IMR-90 (cell line): Measurements from ENCODE around the gene KRT83. TPM values are rescaled to one million over a fixed set of nuclear protein-coding genes. Genes with fewer than 3 reads are reported as not detected.

ENCODE experiments used
- ATAC-seq: fragments of 200-7000 bp; cut with Tn5 transposase; 2 replicates; pipeline ENCODE4 v1.9.1; 2020; ENCODE audit warnings: low read depth, mild to moderate bottlenecking, moderate library complexity
- BruUV-seq: library from RNA; stranded (reverse); fragments of 400-500 nt; replicated peaks from 2 replicates; lab custom pipeline; 2021; lab: Mats Ljungman, UMichigan
- CTCF ChIA-PET: fragments of 300-600 bp; formaldehyde crosslinking; extraction: SDS; loops from one replicate; lab custom pipeline; 2021; ENCODE audit warnings: antibody characterized with exemption; lab: Yijun Ruan, JAX
- POLR2A ChIA-PET: fragments of 300-600 bp; sonication (Branson Sonifier 250); formaldehyde crosslinking; loops from one replicate; lab custom pipeline; 2022; ENCODE audit warnings: antibody characterized with exemption; ENCODE audit not compliant: unreplicated experiment; lab: Charles Lee
- DNase-seq: peaks from one replicate; pipeline ENCODE4 v3.0.0; 2013
- H2AFZ ChIP-seq: replicated peaks from 2 replicates; pipeline ENCODE3; 2013; ENCODE audit warnings: low read length, mild to moderate bottlenecking; ENCODE audit not compliant: poor library complexity
- H2AK5ac ChIP-seq: 2 replicates; pipeline ENCODE4 v1.6.1; 2013; ENCODE audit warnings: low read depth, low read length, inconsistent platforms
- H2AK9ac ChIP-seq: replicated peaks from 2 replicates; pipeline ENCODE3; 2013; ENCODE audit warnings: mild to moderate bottlenecking, low read depth, low read length, moderate library complexity; ENCODE audit not compliant: poor library complexity
- H2BK120ac ChIP-seq: 2 replicates; pipeline ENCODE4 v1.6.1; 2013; ENCODE audit warnings: low read depth, low read length, inconsistent platforms
- H2BK15ac ChIP-seq: 3 replicates; pipeline ENCODE4 v1.6.1; 2013; ENCODE audit warnings: low read depth, low read length, inconsistent platforms
- H2BK20ac ChIP-seq: 2 replicates; pipeline ENCODE4 v1.6.1; 2013; ENCODE audit warnings: low read depth, mild to moderate bottlenecking, inconsistent platforms, low read length, moderate library complexity
- H2BK5ac ChIP-seq: 2 replicates; pipeline ENCODE4 v1.6.1; 2013; ENCODE audit warnings: mild to moderate bottlenecking, low read depth, low read length, inconsistent platforms; ENCODE audit not compliant: poor library complexity, severe bottlenecking
- H3K14ac ChIP-seq: replicated peaks from 2 replicates; pipeline ENCODE4 v1.6.1; 2013; ENCODE audit warnings: low read depth, low read length, inconsistent platforms
- H3K18ac ChIP-seq: 2 replicates; pipeline ENCODE4 v1.6.1; 2013; ENCODE audit warnings: low read depth, low read length, control low read depth
- H3K23ac ChIP-seq: 2 replicates; pipeline ENCODE4 v1.6.1; 2013; ENCODE audit warnings: low read depth, low read length, inconsistent platforms
- H3K27ac ChIP-seq: 2 replicates; pipeline ENCODE4 v1.5.1; 2013; ENCODE audit warnings: mild to moderate bottlenecking, control low read depth, low read length; ENCODE audit not compliant: insufficient read depth
- H3K27me3 ChIP-seq: 2 replicates; pipeline ENCODE4 v1.6.1; 2013; ENCODE audit warnings: low read length; ENCODE audit not compliant: control insufficient read depth, insufficient read depth
- H3K36me3 ChIP-seq: 2 replicates; pipeline ENCODE4 v1.6.1; 2013; ENCODE audit warnings: low read length, mixed read lengths; ENCODE audit not compliant: control insufficient read depth, insufficient read depth
- H3K4ac ChIP-seq: 2 replicates; pipeline ENCODE4 v1.6.1; 2013; ENCODE audit warnings: low read depth, low read length, inconsistent platforms
- H3K4me1 ChIP-seq: 2 replicates; pipeline ENCODE4 v1.6.1; 2013; ENCODE audit warnings: low read length, mixed read lengths; ENCODE audit not compliant: control insufficient read depth, insufficient read depth
- H3K4me2 ChIP-seq: 2 replicates; pipeline ENCODE4 v1.6.1; 2013; ENCODE audit warnings: low read depth, mild to moderate bottlenecking, control low read depth, low read length, moderate library complexity
- H3K4me3 ChIP-seq: 2 replicates; pipeline ENCODE4 v1.5.1; 2013; ENCODE audit warnings: low read depth, mild to moderate bottlenecking, control low read depth, low read length, moderate library complexity; ENCODE audit not compliant: insufficient read depth
- H3K56ac ChIP-seq: 2 replicates; pipeline ENCODE4 v1.6.1; 2013; ENCODE audit warnings: low read length, inconsistent platforms; ENCODE audit not compliant: insufficient read depth; ENCODE audit errors: extremely low read depth
- H3K79me1 ChIP-seq, 2 experiments: 2 replicates each; pipeline ENCODE4 v1.6.1; 2013; ENCODE audit warnings: low read length in 2 of 2, inconsistent platforms in 1 of 2, low read depth in 1 of 2
- H3K9ac ChIP-seq: 2 replicates; pipeline ENCODE4 v1.6.1; 2013; ENCODE audit warnings: low read depth, low read length, control low read depth
- H3K9me1 ChIP-seq: 2 replicates; pipeline ENCODE4 v1.6.1; 2013; ENCODE audit warnings: low read length, inconsistent platforms; ENCODE audit not compliant: insufficient read depth
- H3K9me3 ChIP-seq: 2 replicates; pipeline ENCODE4 v1.6.1; 2013; ENCODE audit warnings: low read length; ENCODE audit not compliant: control insufficient read depth, insufficient read depth
- H4K20me1 ChIP-seq: 2 replicates; pipeline ENCODE4 v1.6.1; 2013; ENCODE audit warnings: low read length, inconsistent platforms; ENCODE audit not compliant: insufficient read depth
- H4K5ac ChIP-seq: 2 replicates; pipeline ENCODE4 v1.6.1; 2013; ENCODE audit warnings: mild to moderate bottlenecking, low read depth, low read length, control low read depth
- H4K8ac ChIP-seq, 2 experiments: 2 replicates each; pipeline ENCODE4 v1.6.1; 2013; ENCODE audit warnings: low read depth in 2 of 2, low read length in 2 of 2, control low read depth in 1 of 2, inconsistent platforms in 1 of 2
- H4K91ac ChIP-seq: 2 replicates; pipeline ENCODE4 v1.6.1; 2013; ENCODE audit warnings: low read depth, low read length, inconsistent platforms; ENCODE audit not compliant: insufficient read depth
- BHLHE40 ChIP-seq: fragments of 150-350 bp; IDR thresholded peaks from 2 replicates; pipeline ENCODE4 v1.6.1; 2016; ENCODE audit warnings: mild to moderate bottlenecking, low read depth, low read length
- CEBPB ChIP-seq: IDR thresholded peaks from 2 replicates; pipeline ENCODE4 v1.6.1; 2012; ENCODE audit warnings: low read depth, low read length, improper control_type of control experiment
- CHD1 ChIP-seq: IDR thresholded peaks from 2 replicates; pipeline ENCODE4 v1.6.1; 2012; ENCODE audit warnings: low read depth, low read length, improper control_type of control experiment
- FOS ChIP-seq: fragments of 150-350 bp; IDR thresholded peaks from 2 replicates; pipeline ENCODE4 v1.6.1; 2016; ENCODE audit warnings: low read depth, low read length
- MAFK ChIP-seq: IDR thresholded peaks from 2 replicates; pipeline ENCODE4 v1.6.1; 2012; ENCODE audit warnings: low read depth, low read length, improper control_type of control experiment
- MAZ ChIP-seq: IDR thresholded peaks from 2 replicates; pipeline ENCODE4 v1.6.1; 2012; ENCODE audit warnings: low read depth, mild to moderate bottlenecking, low read length, improper control_type of control experiment, moderate library complexity, borderline replicate concordance
- MXI1 ChIP-seq: IDR thresholded peaks from 2 replicates; pipeline ENCODE4 v1.6.1; 2012; ENCODE audit warnings: low read depth, mild to moderate bottlenecking, low read length, moderate library complexity, borderline replicate concordance
- NFE2L2 ChIP-seq: fragments of 150-350 bp; IDR thresholded peaks from 2 replicates; pipeline ENCODE4 v1.6.1; 2016; ENCODE audit warnings: low read depth, mild to moderate bottlenecking, low read length
- POLR2A ChIP-seq: IDR thresholded peaks from 2 replicates; pipeline ENCODE4 v1.6.1; 2012; ENCODE audit warnings: mild to moderate bottlenecking, low read depth, low read length
- RAD21 ChIP-seq: IDR thresholded peaks from 2 replicates; pipeline ENCODE4 v1.6.1; 2012; ENCODE audit warnings: low read length, improper control_type of control experiment
- RCOR1 ChIP-seq: IDR thresholded peaks from 2 replicates; pipeline ENCODE4 v1.6.1; 2012; ENCODE audit warnings: mild to moderate bottlenecking, low read length, improper control_type of control experiment; ENCODE audit not compliant: insufficient replicate concordance
- RFX5 ChIP-seq: IDR thresholded peaks from 2 replicates; pipeline ENCODE4 v1.8.0; 2012; ENCODE audit warnings: low read depth, mild to moderate bottlenecking, low read length, moderate library complexity
- SMC3 ChIP-seq: fragments of 150-350 bp; IDR thresholded peaks from 2 replicates; pipeline ENCODE4 v1.6.1; 2016; ENCODE audit warnings: low read depth, mild to moderate bottlenecking, antibody characterized with exemption, low read length, moderate library complexity
- WGBS, 2 experiments: methylation state at CpG; one replicate each; pipeline versions ENCODE4 v1.1.5 to v1.1.7; 2013; ENCODE audit warnings: missing lambda C conversion rate in 2 of 2; ENCODE audit not compliant: insufficient read length in 1 of 2; ENCODE audit errors: extremely low coverage in 2 of 2; 5-methylcytosine and 5-hydroxymethylcytosine counted together
- dilution Hi-C: fragments of 300-500 bp; cut with HindIII; formaldehyde crosslinking; loops from one replicate; pipeline ENCODE4 v1.14.3; 2018; ENCODE audit warnings: low sequenced_read_pairs; ENCODE audit not compliant: unreplicated experiment
- in situ Hi-C: fragments of 300-500 bp; cut with MboI; formaldehyde crosslinking; loops from 3 replicates; pipeline ENCODE4 v1.14.3; 2019; ENCODE audit warnings: low sequenced_read_pairs, inconsistent platforms, mixed read lengths
- intact Hi-C: fragments of 100-400 bp; cut with micrococcal nuclease; formaldehyde crosslinking; loops from 2 replicates; pipeline ENCODE4 v1.10.0; 2022
- polyA plus RNA-seq, 3 experiments: library from polyadenylated mRNA; depleted of rRNA; stranded (reverse); fragments of >200 nt; gene quantifications; 2 replicates each; pipeline ENCODE4 v1.2.3, GENCODE V29; 2012; ENCODE audit warnings: low replicate concordance in 1 of 3
- total RNA-seq: library from RNA; depleted of rRNA; stranded (reverse); fragments of >200 nt; gene quantifications from 2 replicates; pipeline ENCODE4 v1.2.3, GENCODE V29; 2012
- TF ChIP-seq, protein P1 (sequence below): fragments of 150-350 bp; IDR thresholded peaks from 2 replicates; pipeline ENCODE4 v1.6.1; 2017; ENCODE audit warnings: mild to moderate bottlenecking, antibody characterized with exemption, low read length, low read depth
- TF ChIP-seq, protein P2 (sequence below): fragments of 150-350 bp; IDR thresholded peaks from 2 replicates; pipeline ENCODE4 v1.6.1; 2016; ENCODE audit warnings: low read depth, mild to moderate bottlenecking, low read length, moderate library complexity, borderline replicate concordance
- TF ChIP-seq, protein P3 (sequence below): conservative IDR thresholded peaks from 2 replicates; pipeline ENCODE4 v1.5.1; 2012; ENCODE audit warnings: mild to moderate bottlenecking, low read depth, low read length, improper control_type of control experiment

Gene KRT83
- total and polyA plus RNA-seq, 2 of the 4 experiments (the other 2 are of a cell fraction), result not detected

DNA sequence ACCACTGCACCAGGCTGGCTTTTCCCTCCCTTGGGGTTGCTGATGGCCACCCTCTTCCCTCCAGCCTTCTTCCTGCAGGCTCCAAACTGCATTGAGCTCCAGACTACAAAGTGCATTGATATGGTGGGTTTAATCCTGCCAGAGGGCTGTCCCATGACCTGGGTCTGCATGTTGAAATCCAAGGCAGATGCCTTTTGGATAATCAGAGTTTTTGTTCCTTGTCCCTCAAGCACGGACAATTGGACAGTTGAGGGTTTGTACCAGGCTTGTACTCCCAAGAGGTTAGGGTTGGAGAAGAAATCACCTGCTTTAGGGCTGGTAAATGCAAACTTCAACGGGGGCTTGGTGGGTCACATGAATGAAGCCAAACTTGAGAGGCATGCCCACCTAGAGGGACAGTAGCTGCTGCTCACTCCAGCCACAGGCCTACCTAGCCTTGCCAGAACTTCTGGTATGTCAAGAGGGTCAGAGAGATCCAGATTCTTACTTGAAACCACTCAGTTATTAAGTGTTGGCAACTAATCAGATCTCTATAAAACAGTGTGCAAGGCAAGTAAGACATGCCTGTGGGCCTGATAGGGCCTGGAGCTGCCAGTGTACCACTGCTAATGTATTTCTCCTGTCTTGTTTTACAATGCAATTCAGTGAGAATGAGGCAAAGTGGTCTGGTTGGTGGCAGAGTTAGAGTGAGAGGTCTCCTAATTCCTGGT lies 21.7 kb upstream of the KRT83 start:
- Histone ChIP-seq H2AK9ac (no peak overlapping the region), H2BK15ac (no peak overlapping the region), H2BK5ac (no peak overlapping the region), H3K4me3 (no peak overlapping the region), H3K79me1 (no peaks in the 10 kb centered on the region), H3K4me1 (no peaks in the 10 kb centered on the region), H2AFZ (no peak overlapping the region), H2AK5ac (no peak overlapping the region), H3K56ac (no peak overlapping the region), H2BK120ac (no peak overlapping the region), H3K9me3 (peaks cover 6% of the 10 kb centered on the region), H4K91ac (no peak overlapping the region), H4K8ac (no peak overlapping the region), H3K36me3 (no peaks in the 10 kb centered on the region), H2BK20ac (no peak overlapping the region), H3K4me2 (no peak overlapping the region), H3K27ac (no peak overlapping the region), H4K20me1 (no peaks in the 10 kb centered on the region), H4K5ac (no peak overlapping the region), H3K9ac (no peak overlapping the region), H3K4ac (no peak overlapping the region), H3K14ac (no peak overlapping the region), H3K18ac (no peak overlapping the region), H3K9me1 (no peaks in the 10 kb centered on the region), H3K27me3 (peaks cover 67% of the 10 kb centered on the region), H3K23ac (no peak overlapping the region)
- in situ Hi-C loops (no loop called here), intact Hi-C loops (no loop called here), dilution Hi-C loops (no loop called here)
- ChIA-PET CTCF (no interaction called here), POLR2A (no interaction called here)
- TF ChIP-seq CHD1 (no peak), MAFK (no peak), MXI1 (no peak), RAD21 (no peak), BHLHE40 (no peak), CEBPB (no peak), MAZ (no peak), SMC3 (no peak), RFX5 (no peak), RCOR1 (no peak), POLR2A (no peak), NFE2L2 (no peak), FOS (no peak)
- TF ChIP-seq, protein P1, sequence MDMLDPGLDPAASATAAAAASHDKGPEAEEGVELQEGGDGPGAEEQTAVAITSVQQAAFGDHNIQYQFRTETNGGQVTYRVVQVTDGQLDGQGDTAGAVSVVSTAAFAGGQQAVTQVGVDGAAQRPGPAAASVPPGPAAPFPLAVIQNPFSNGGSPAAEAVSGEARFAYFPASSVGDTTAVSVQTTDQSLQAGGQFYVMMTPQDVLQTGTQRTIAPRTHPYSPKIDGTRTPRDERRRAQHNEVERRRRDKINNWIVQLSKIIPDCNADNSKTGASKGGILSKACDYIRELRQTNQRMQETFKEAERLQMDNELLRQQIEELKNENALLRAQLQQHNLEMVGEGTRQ, result no peak
- TF ChIP-seq, protein P2, sequence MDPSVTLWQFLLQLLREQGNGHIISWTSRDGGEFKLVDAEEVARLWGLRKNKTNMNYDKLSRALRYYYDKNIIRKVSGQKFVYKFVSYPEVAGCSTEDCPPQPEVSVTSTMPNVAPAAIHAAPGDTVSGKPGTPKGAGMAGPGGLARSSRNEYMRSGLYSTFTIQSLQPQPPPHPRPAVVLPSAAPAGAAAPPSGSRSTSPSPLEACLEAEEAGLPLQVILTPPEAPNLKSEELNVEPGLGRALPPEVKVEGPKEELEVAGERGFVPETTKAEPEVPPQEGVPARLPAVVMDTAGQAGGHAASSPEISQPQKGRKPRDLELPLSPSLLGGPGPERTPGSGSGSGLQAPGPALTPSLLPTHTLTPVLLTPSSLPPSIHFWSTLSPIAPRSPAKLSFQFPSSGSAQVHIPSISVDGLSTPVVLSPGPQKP, result no peak
- TF ChIP-seq, protein P3, sequence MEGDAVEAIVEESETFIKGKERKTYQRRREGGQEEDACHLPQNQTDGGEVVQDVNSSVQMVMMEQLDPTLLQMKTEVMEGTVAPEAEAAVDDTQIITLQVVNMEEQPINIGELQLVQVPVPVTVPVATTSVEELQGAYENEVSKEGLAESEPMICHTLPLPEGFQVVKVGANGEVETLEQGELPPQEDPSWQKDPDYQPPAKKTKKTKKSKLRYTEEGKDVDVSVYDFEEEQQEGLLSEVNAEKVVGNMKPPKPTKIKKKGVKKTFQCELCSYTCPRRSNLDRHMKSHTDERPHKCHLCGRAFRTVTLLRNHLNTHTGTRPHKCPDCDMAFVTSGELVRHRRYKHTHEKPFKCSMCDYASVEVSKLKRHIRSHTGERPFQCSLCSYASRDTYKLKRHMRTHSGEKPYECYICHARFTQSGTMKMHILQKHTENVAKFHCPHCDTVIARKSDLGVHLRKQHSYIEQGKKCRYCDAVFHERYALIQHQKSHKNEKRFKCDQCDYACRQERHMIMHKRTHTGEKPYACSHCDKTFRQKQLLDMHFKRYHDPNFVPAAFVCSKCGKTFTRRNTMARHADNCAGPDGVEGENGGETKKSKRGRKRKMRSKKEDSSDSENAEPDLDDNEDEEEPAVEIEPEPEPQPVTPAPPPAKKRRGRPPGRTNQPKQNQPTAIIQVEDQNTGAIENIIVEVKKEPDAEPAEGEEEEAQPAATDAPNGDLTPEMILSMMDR, result no peak
- no peak for DNase-seq
- ATAC-seq, result no peak
- BruUV-seq, result no TSS peak
- WGBS, 2 experiments, result no CpG with 5 or more reads among the region's 2 CpGs
